ENCODE measurements around the gene STAC3. TPM values are rescaled to one million over a fixed set of nuclear protein-coding genes. Genes with fewer than 3 reads are reported as not detected.
A peak's percentile ranks its signal among the peaks of the same experiment; 100 is the strongest.

STAC3 gene
- total RNA-seq, 2 experiments from 2014 or later = 7.5 to 9.9 TPM

GRCh38 chr12:57234571-57235016 is 16.4 kb downstream of the STAC3 start:
- ATAC-seq (no peak), DNase-seq (no peak)
- peaks cover 71% of the 10 kb centered on the region for H3K4me1 Mint-ChIP-seq (ENCODE audit: low read depth)
- H3K9me3 Mint-ChIP-seq (ENCODE audit: insufficient read depth) = no peaks in the 10 kb centered on the region
- ChIA-PET POLR2A (no interaction called here), CTCF (interaction anchor here (2.3 to 13.5 kb wide), 2 partner anchors 7 to 20 kb away, joined by 12 to 389 read pairs; a partner anchor contains a TSS)
- H3K27ac Mint-ChIP-seq = no peak overlapping the region
- no peak overlapping the region for H3K4me3 Mint-ChIP-seq
- H3K27me3 Mint-ChIP-seq (ENCODE audit: low read depth) = peaks cover 19% of the 10 kb centered on the region
- H3K36me3 Mint-ChIP-seq (ENCODE audit: low read depth) = peaks cover 63% of the 10 kb centered on the region

GRCh38 chr12:57234233-57234570 is 16.8 kb downstream of the STAC3 start:
- peaks cover 19% of the 10 kb centered on the region for H3K27me3 Mint-ChIP-seq (ENCODE audit: low read depth)
- ATAC-seq (no peak), DNase-seq (no peak)
- peaks cover 64% of the 10 kb centered on the region for H3K36me3 Mint-ChIP-seq (ENCODE audit: low read depth)
- no peak overlapping the region for H3K27ac Mint-ChIP-seq
- ChIA-PET POLR2A (no interaction called here), CTCF (interaction anchor here (2.3 to 13.5 kb wide), 2 partner anchors 7 to 20 kb away, joined by 12 to 389 read pairs; a partner anchor contains a TSS)
- no peak overlapping the region for H3K4me3 Mint-ChIP-seq
- no peaks in the 10 kb centered on the region for H3K9me3 Mint-ChIP-seq (ENCODE audit: insufficient read depth)
- H3K4me1 Mint-ChIP-seq (ENCODE audit: low read depth) = peaks cover 69% of the 10 kb centered on the region

GRCh38 chr12:57233357-57234232 is 17.4 kb downstream of the STAC3 start:
- peaks cover 15% of the 10 kb centered on the region for H3K27me3 Mint-ChIP-seq (ENCODE audit: low read depth)
- ChIA-PET CTCF (interaction anchor here (0.6 to 13.5 kb wide), 4 partner anchors 8 to 21 kb away, joined by 3 to 389 read pairs (median 8); a partner anchor contains a TSS), POLR2A (no interaction called here)
- ATAC-seq (no peak), DNase-seq (no peak)
- H3K4me3 Mint-ChIP-seq = no peak overlapping the region
- H3K9me3 Mint-ChIP-seq (ENCODE audit: insufficient read depth) = no peaks in the 10 kb centered on the region
- H3K36me3 Mint-ChIP-seq (ENCODE audit: low read depth) = peaks cover 64% of the 10 kb centered on the region
- H3K4me1 Mint-ChIP-seq (ENCODE audit: low read depth) = peaks cover 70% of the 10 kb centered on the region
- H3K27ac Mint-ChIP-seq = no peak overlapping the region

- ChIA-PET CTCF (interaction anchor here (2.3 to 13.5 kb wide), 3 partner anchors 9 to 18 kb away, joined by 12 to 389 read pairs (median 167); a partner anchor contains a TSS), POLR2A (interaction anchor here (0.5 kb wide), 1 partner anchor 13 kb away, joined by 3 read pairs; no protein-coding TSS in a partner anchor)
- peaks cover 64% of the 10 kb centered on the region for H3K36me3 Mint-ChIP-seq (ENCODE audit: low read depth)
- no peaks in the 10 kb centered on the region for H3K9me3 Mint-ChIP-seq (ENCODE audit: insufficient read depth)
- no peak overlapping the region for H3K27ac Mint-ChIP-seq
- peaks cover 11% of the 10 kb centered on the region for H3K27me3 Mint-ChIP-seq (ENCODE audit: low read depth)
- no peak overlapping the region for H3K4me3 Mint-ChIP-seq
- DNase-seq = no peak
- ATAC-seq = no peak
- H3K4me1 Mint-ChIP-seq (ENCODE audit: low read depth) = peaks cover 66% of the 10 kb centered on the region
These were observed 18.7 kb downstream of the STAC3 start for GRCh38 chr12:57232156-57232756.

GRCh38 chr12:57231276-57232021 is 19.5 kb downstream of the STAC3 start:
- ATAC-seq = no peak
- Mint-ChIP-seq H3K27ac (no peak overlapping the region), H3K27me3 (ENCODE audit: low read depth) (peaks cover 9% of the 10 kb centered on the region), H3K36me3 (ENCODE audit: low read depth) (peaks cover 60% of the 10 kb centered on the region), H3K9me3 (ENCODE audit: insufficient read depth) (no peaks in the 10 kb centered on the region), H3K4me3 (peak overlapping the region; percentile 98), H3K4me1 (ENCODE audit: low read depth) (peaks cover 65% of the 10 kb centered on the region)
- ChIA-PET CTCF (interaction anchor here (10.1 to 13.5 kb wide), 2 partner anchors 10 to 17 kb away, joined by 167 to 389 read pairs; a partner anchor contains a TSS), POLR2A (no interaction called here)
- DNase-seq = no peak

- H3K9me3 Mint-ChIP-seq (ENCODE audit: insufficient read depth) = no peaks in the 10 kb centered on the region
- POLR2A ChIA-PET = interaction anchor here (0.6 to 2.0 kb wide), 6 partner anchors 8 to 228 kb away, joined by 3 to 13 read pairs (median 5); no protein-coding TSS in a partner anchor
- CTCF ChIA-PET = interaction anchor here (1.3 to 13.5 kb wide), 6 partner anchors 11 to 229 kb away, joined by 3 to 389 read pairs (median 8); partner anchors contain the start of genes GLI1 and STAT6
- peaks cover 65% of the 10 kb centered on the region for H3K4me1 Mint-ChIP-seq (ENCODE audit: low read depth)
- no peak for DNase-seq
- peaks cover 55% of the 10 kb centered on the region for H3K36me3 Mint-ChIP-seq (ENCODE audit: low read depth)
- H3K4me3 Mint-ChIP-seq = peak overlapping the region; percentile 98
- H3K27me3 Mint-ChIP-seq (ENCODE audit: low read depth) = peaks cover 16% of the 10 kb centered on the region
- ATAC-seq = no peak
- peak overlapping the region; percentile 94 for H3K27ac Mint-ChIP-seq
These were observed 20.4 kb downstream of the STAC3 start for GRCh38 chr12:57230381-57231155.

GRCh38 chr12:57229634-57230380 is 21.2 kb downstream of the STAC3 start, which contains the start of gene SHMT2:
SHMT2 (plus strand) TSS chr12:57229711; CDS start chr12:57229779, 68 bp downstream.
- DNase-seq (peak; percentile 96), ATAC-seq (peak; percentile 74)
- no peaks in the 10 kb centered on the region for H3K9me3 Mint-ChIP-seq (ENCODE audit: insufficient read depth)
- peaks cover 21% of the 10 kb centered on the region for H3K27me3 Mint-ChIP-seq (ENCODE audit: low read depth)
- H3K36me3 Mint-ChIP-seq (ENCODE audit: low read depth) = peaks cover 51% of the 10 kb centered on the region
- peak within 1 kb of the TSS; percentile 98 for H3K4me3 Mint-ChIP-seq
- H3K4me1 Mint-ChIP-seq (ENCODE audit: low read depth) = peaks cover 67% of the 10 kb centered on the region
- peak within 1 kb of the TSS; percentile 94 for H3K27ac Mint-ChIP-seq
- CTCF ChIA-PET = interaction anchor here (0.9 to 13.5 kb wide), 15 partner anchors 12 to 870 kb away, joined by 3 to 389 read pairs (median 5); partner anchors contain the start of genes GLI1, INHBE, STAT2 and STAT6
- POLR2A ChIA-PET = interaction anchor here (0.8 to 2.0 kb wide), 7 partner anchors 9 to 229 kb away, joined by 3 to 13 read pairs (median 5); no protein-coding TSS in a partner anchor

GRCh38 chr12:57229046-57229633 is 21.8 kb downstream of the STAC3 start:
- Mint-ChIP-seq H3K4me3 (peak overlapping the region; percentile 98), H3K27ac (peak overlapping the region; percentile 94), H3K9me3 (ENCODE audit: insufficient read depth) (no peaks in the 10 kb centered on the region), H3K36me3 (ENCODE audit: low read depth) (peaks cover 45% of the 10 kb centered on the region), H3K4me1 (ENCODE audit: low read depth) (peaks cover 66% of the 10 kb centered on the region), H3K27me3 (ENCODE audit: low read depth) (peaks cover 26% of the 10 kb centered on the region)
- CTCF ChIA-PET = interaction anchor here (0.9 to 13.5 kb wide), 14 partner anchors 12 to 870 kb away, joined by 3 to 389 read pairs (median 5); partner anchors contain the start of genes GLI1, INHBE, STAT2 and STAT6
- peak; percentile 60 for DNase-seq
- POLR2A ChIA-PET = interaction anchor here (0.8 to 2.0 kb wide), 6 partner anchors 9 to 230 kb away, joined by 3 to 13 read pairs (median 6); no protein-coding TSS in a partner anchor
- ATAC-seq = peak; percentile 34

GRCh38 chr12:57227315-57228115 is 23.5 kb downstream of the STAC3 start:
- ChIA-PET POLR2A (interaction anchor here (0.6 to 1.6 kb wide), 4 partner anchors 9 to 14 kb away, joined by 3 to 4 read pairs (median 3); a partner anchor contains a TSS), CTCF (interaction anchor here (1.1 to 13.5 kb wide), 3 partner anchors 13 to 208 kb away, joined by 3 to 389 read pairs (median 167); a partner anchor contains a TSS)
- peaks cover 77% of the 10 kb centered on the region for H3K4me1 Mint-ChIP-seq (ENCODE audit: low read depth)
- ATAC-seq = no peak
- no peak overlapping the region for H3K27ac Mint-ChIP-seq
- peaks cover 30% of the 10 kb centered on the region for H3K36me3 Mint-ChIP-seq (ENCODE audit: low read depth)
- H3K4me3 Mint-ChIP-seq = no peak overlapping the region
- H3K27me3 Mint-ChIP-seq (ENCODE audit: low read depth) = peaks cover 38% of the 10 kb centered on the region
- H3K9me3 Mint-ChIP-seq (ENCODE audit: insufficient read depth) = no peaks in the 10 kb centered on the region
- DNase-seq = no peak

Data from activated CD8-positive, alpha-beta T cell treated with anti-CD3 and anti-CD28 coated beads, Interleukin-2, amount 10 ng/mL, durations not matched to agents 7 days and 5 days (primary cell).